ENCODE data around the gene MANSC1. TPM values are rescaled to one million over a fixed set of nuclear protein-coding genes. Genes with fewer than 3 reads are reported as not detected.

MANSC1 gene
- total RNA-seq, 6 experiments from 2014 or later: 8.1 to 13.8 (median 8.8) TPM

GRCh38 chr12:12331896-12332295 lies 18.1 kb downstream of the MANSC1 start:
- Histone ChIP-seq H3K4me3 (no peak overlapping the region), H3K9me3 (no peaks in the 10 kb centered on the region), H3K4me1 (peaks cover 0 to 39% (median 2%) of the 10 kb centered on the region in 4 donors), H3K36me3 (no peaks in the 10 kb centered on the region), H3K27me3 (no peaks in the 10 kb centered on the region), H3K27ac (no peak overlapping the region)
- intact Hi-C loops (cut with DNase I): loop anchor here (10.0 kb wide), 2 partner anchors 247 to 257 kb away; partner anchors contain the start of gene BCL2L14 (in 1 of the 2)
- WGBS (ENCODE audit: insufficient coverage, low coverage, low lambda C conversion rate, missing lambda C conversion rate): 71% methylated on average over 1 of the region's 1 CpG
- ATAC-seq (no peak), DNase-seq (no peak)
- TF ChIP-seq POLR2A (IDR thresholded peaks at IDR 0.05) (no peak), CTCF (IDR thresholded peaks at IDR 0.05) (no peak)

GRCh38 chr12:12331244-12331771 lies 18.7 kb downstream of the MANSC1 start:
- Histone ChIP-seq H3K4me1 (peaks cover 0 to 35% (median 1%) of the 10 kb centered on the region in 4 donors), H3K36me3 (no peaks in the 10 kb centered on the region), H3K27ac (no peak overlapping the region), H3K4me3 (no peak overlapping the region), H3K9me3 (no peaks in the 10 kb centered on the region), H3K27me3 (no peaks in the 10 kb centered on the region)
- ATAC-seq: no peak
- intact Hi-C loops (cut with DNase I): loop anchor here (10.0 kb wide), 2 partner anchors 247 to 257 kb away; partner anchors contain the start of gene BCL2L14 (in 1 of the 2)
- TF ChIP-seq CTCF (IDR thresholded peaks at IDR 0.05) (no peak), POLR2A (IDR thresholded peaks at IDR 0.05) (no peak)
- DNase-seq: no peak
- 84% methylated on average over 7 of the region's 7 CpGs for WGBS (ENCODE audit: insufficient coverage, low coverage, low lambda C conversion rate, missing lambda C conversion rate)

- TF ChIP-seq CTCF (IDR thresholded peaks at IDR 0.05): peak; percentile 67 to 82 (median 70)
- TF ChIP-seq POLR2A (IDR thresholded peaks at IDR 0.05): no peak
- H3K36me3 ChIP-seq: no peaks in the 10 kb centered on the region
- no peaks in the 10 kb centered on the region for H3K27me3 ChIP-seq
- peak overlapping the region in 1 of 3 donors; percentile 38 for H3K27ac ChIP-seq
- peak; percentile 79 to 91 (median 87) for ATAC-seq
- H3K4me1 ChIP-seq: peaks cover 0 to 12% (median 0%) of the 10 kb centered on the region in 4 donors
- no peak for DNase-seq
- no peak overlapping the region for H3K4me3 ChIP-seq
- no peaks in the 10 kb centered on the region for H3K9me3 ChIP-seq
- WGBS (ENCODE audit: insufficient coverage, low coverage, low lambda C conversion rate, missing lambda C conversion rate): 0% methylated on average over 1 of the region's 1 CpG
- intact Hi-C loops (cut with DNase I): no loop called here
Observed at GRCh38 chr12:12327802-12328201, 22.2 kb downstream of the MANSC1 start.

GRCh38 chr12:12326262-12326661 lies 23.8 kb downstream of the MANSC1 start:
- DNase-seq (peak in 1 of 3 donors; percentile 53), ATAC-seq (no peak)
- Histone ChIP-seq H3K27me3 (no peaks in the 10 kb centered on the region), H3K36me3 (no peaks in the 10 kb centered on the region), H3K4me1 (peaks cover 0 to 12% (median 1%) of the 10 kb centered on the region in 4 donors), H3K9me3 (no peaks in the 10 kb centered on the region), H3K4me3 (no peak overlapping the region), H3K27ac (no peak overlapping the region)
- intact Hi-C loops (cut with DNase I): no loop called here
- 93% methylated on average over 3 of the region's 3 CpGs for WGBS (ENCODE audit: insufficient coverage, low coverage, low lambda C conversion rate, missing lambda C conversion rate)
- TF ChIP-seq CTCF (IDR thresholded peaks at IDR 0.05) (no peak), POLR2A (IDR thresholded peaks at IDR 0.05) (no peak)
